ENCODE results near the gene ANKRD22.
"Not testable (repeated sequence)": the region's sequence is repeated elsewhere in the genome, so short reads cannot be mapped to it uniquely, and the experiment has no call there.

The ANKRD22 gene

GRCh38 chr10:88875081-88875480 lies 23.4 kb upstream of the ANKRD22 start:
- DNase-seq = no peak

- DNase-seq = no peak
Measured at GRCh38 chr10:88874281-88874680, 22.6 kb upstream of the ANKRD22 start.

- no peak for DNase-seq
Measured at GRCh38 chr10:88873757-88874156, 22.1 kb upstream of the ANKRD22 start.

- no peak for DNase-seq
Measured at GRCh38 chr10:88870089-88870488, 18.4 kb upstream of the ANKRD22 start.

- DNase-seq = no peak
Measured at GRCh38 chr10:88866454-88866853, 14.8 kb upstream of the ANKRD22 start.

GRCh38 chr10:88865281-88865876 lies 13.7 kb upstream of the ANKRD22 start:
- no peak for DNase-seq

- no peak for DNase-seq
Measured at GRCh38 chr10:88861036-88861435, 9.4 kb upstream of the ANKRD22 start.

- no peak for DNase-seq
Measured at GRCh38 chr10:88858491-88858890, 6.8 kb upstream of the ANKRD22 start.

- DNase-seq = no peak
Measured at GRCh38 chr10:88857831-88858230, 6.2 kb upstream of the ANKRD22 start.

- no peak for DNase-seq
Measured at GRCh38 chr10:88854684-88855083, 3.0 kb upstream of the ANKRD22 start.

- no peak for DNase-seq
Measured at GRCh38 chr10:88853155-88853881, 1.7 kb upstream of the ANKRD22 start.

- no peak for DNase-seq
Measured at GRCh38 chr10:88852327-88852726, 683 bp upstream of the ANKRD22 start.

GRCh38 chr10:88850712-88851111 lies 932 bp downstream of the ANKRD22 start:
- DNase-seq = no peak

GRCh38 chr10:88849234-88849633 lies 2.4 kb downstream of the ANKRD22 start:
- no peak for DNase-seq

- DNase-seq = no peak
Measured at GRCh38 chr10:88848499-88848898, 3.1 kb downstream of the ANKRD22 start.

- no peak for DNase-seq
Measured at GRCh38 chr10:88843171-88843570, 8.5 kb downstream of the ANKRD22 start.

- DNase-seq = no peak
Measured at GRCh38 chr10:88841316-88842111, 10.1 kb downstream of the ANKRD22 start.

GRCh38 chr10:88840881-88841280 lies 10.8 kb downstream of the ANKRD22 start:
- no peak for DNase-seq

- no peak for DNase-seq
Measured at GRCh38 chr10:88840104-88840503, 11.5 kb downstream of the ANKRD22 start.

GRCh38 chr10:88838766-88839350 lies 12.8 kb downstream of the ANKRD22 start:
- no peak for DNase-seq

- not testable (repeated sequence) for DNase-seq
Measured at GRCh38 chr10:88837632-88838031, 14.0 kb downstream of the ANKRD22 start.

- no peak for DNase-seq
Measured at GRCh38 chr10:88835910-88836221, 15.8 kb downstream of the ANKRD22 start.

GRCh38 chr10:88835096-88835909 lies 16.3 kb downstream of the ANKRD22 start:
- DNase-seq = peak; percentile 48

Measured in NCI-H1436 treated with DMSO at 0.1 percent for 48 hours (cell line).